NCI-H128 (cell line): ENCODE data around the gene BUD23.
"Not testable (repeated sequence)": the region's sequence is repeated elsewhere in the genome, so short reads cannot be mapped to it uniquely, and the experiment has no call there.

Source experiments
- DNase-seq: peaks from one replicate; lab custom pipeline; 2025; ENCODE audit not compliant: unreplicated experiment; lab: John Stamatoyannopoulos, UW

BUD23 gene

GRCh38 chr7:73668103-73668885 lies 15.1 kb upstream of the BUD23 start:
- DNase-seq: no peak

- no peak for DNase-seq
Measured at GRCh38 chr7:73668886-73669230, 14.5 kb upstream of the BUD23 start.

GRCh38 chr7:73669288-73669701 lies 14.1 kb upstream of the BUD23 start:
- no peak for DNase-seq

- no peak for DNase-seq
Measured at GRCh38 chr7:73669858-73670385, 13.5 kb upstream of the BUD23 start.

- DNase-seq: no peak
Measured at GRCh38 chr7:73671322-73671661, 12.1 kb upstream of the BUD23 start.

GRCh38 chr7:73671857-73672445 lies 11.4 kb upstream of the BUD23 start:
- no peak for DNase-seq

GRCh38 chr7:73674468-73675124 lies 8.8 kb upstream of the BUD23 start:
- DNase-seq: no peak

- DNase-seq: not testable (repeated sequence)
Measured at GRCh38 chr7:73676062-73676461, 7.3 kb upstream of the BUD23 start.

GRCh38 chr7:73678862-73679261 lies 4.5 kb upstream of the BUD23 start:
- DNase-seq: no peak

- DNase-seq: no peak
Measured at GRCh38 chr7:73679709-73680108, 3.7 kb upstream of the BUD23 start.

- DNase-seq: no peak
Measured at GRCh38 chr7:73680501-73680900, 2.9 kb upstream of the BUD23 start.

GRCh38 chr7:73681031-73681430 lies 2.4 kb upstream of the BUD23 start:
- DNase-seq: no peak

GRCh38 chr7:73682745-73683055 lies 697 bp upstream of the BUD23 start:
- no peak for DNase-seq

GRCh38 chr7:73683788-73684693 lies 644 bp downstream of the BUD23 start:
- DNase-seq: no peak

- no peak for DNase-seq
Measured at GRCh38 chr7:73685311-73685710, 1.9 kb downstream of the BUD23 start.

- no peak for DNase-seq
Measured at GRCh38 chr7:73688288-73688687, 4.9 kb downstream of the BUD23 start.

- DNase-seq: no peak
Measured at GRCh38 chr7:73690646-73691045, 7.2 kb downstream of the BUD23 start.

- no peak for DNase-seq
Measured at GRCh38 chr7:73696372-73696771, 13.0 kb downstream of the BUD23 start.

- DNase-seq: no peak
Measured at GRCh38 chr7:73698410-73698809, 15.0 kb downstream of the BUD23 start.

- DNase-seq: no peak
Measured at GRCh38 chr7:73699370-73700068, 16.1 kb downstream of the BUD23 start.

- DNase-seq: no peak
Measured at GRCh38 chr7:73700069-73700423, 16.6 kb downstream of the BUD23 start.
